WTC11 (cell line): ENCODE data around the gene MYL11.

Experiments
- ELF4 ChIP-seq: sonication (generic); formaldehyde crosslinking; IDR thresholded peaks from 2 replicates; pipeline ENCODE4 v1.8.1; 2022; ENCODE audit warnings: low read depth, mild to moderate bottlenecking, moderate library complexity, missing genetic modification reagents
- ETV6 ChIP-seq: sonication (generic); formaldehyde crosslinking; IDR thresholded peaks from 2 replicates; pipeline ENCODE4 v1.8.1; 2022; ENCODE audit warnings: mild to moderate bottlenecking, missing genetic modification reagents
- GABPB1 ChIP-seq: sonication (generic); formaldehyde crosslinking; IDR thresholded peaks from 2 replicates; pipeline ENCODE4 v1.8.1; 2023; ENCODE audit warnings: mild to moderate bottlenecking, missing genetic modification reagents
- IRF2 ChIP-seq: sonication (generic); formaldehyde crosslinking; IDR thresholded peaks from 2 replicates; pipeline ENCODE4 v1.8.0; 2022; ENCODE audit warnings: low read depth, missing genetic modification reagents, borderline replicate concordance
- NFE2L1 ChIP-seq: sonication (generic); formaldehyde crosslinking; IDR thresholded peaks from 2 replicates; pipeline ENCODE4 v1.8.1; 2023; ENCODE audit warnings: missing genetic modification reagents
- SMAD3 ChIP-seq: sonication (generic); formaldehyde crosslinking; IDR thresholded peaks from 2 replicates; pipeline ENCODE4 v1.8.0; 2022; ENCODE audit warnings: missing genetic modification reagents, mild to moderate bottlenecking, borderline replicate concordance
- SP1 ChIP-seq: sonication (generic); formaldehyde crosslinking; conservative IDR thresholded peaks from 2 replicates; pipeline ENCODE4 v1.8.1; 2022; ENCODE audit warnings: missing genetic modification reagents
- TEAD4 ChIP-seq: sonication (generic); formaldehyde crosslinking; IDR thresholded peaks from 2 replicates; pipeline ENCODE4 v1.8.0; 2022; ENCODE audit warnings: mild to moderate bottlenecking, missing genetic modification reagents
- ZNF263 ChIP-seq: sonication (generic); formaldehyde crosslinking; IDR thresholded peaks from 2 replicates; pipeline ENCODE4 v1.8.1; 2022; ENCODE audit warnings: low read depth, mild to moderate bottlenecking, moderate library complexity, missing genetic modification reagents
- ZNF423 ChIP-seq: fragments of 250-450 bp; sonication (Bioruptor Pico); IDR thresholded peaks from 2 replicates; pipeline ENCODE4 v2.1.2; 2022; ENCODE audit warnings: mild to moderate bottlenecking, moderate library complexity
- TF ChIP-seq, protein P1 (sequence below): fragments of 200-600 bp; IDR thresholded peaks from 2 replicates; pipeline ENCODE4 v1.8.0; 2022; ENCODE audit warnings: antibody characterized with exemption
- TF ChIP-seq, protein P2 (sequence below): sonication (generic); formaldehyde crosslinking; IDR thresholded peaks from 2 replicates; pipeline ENCODE4 v1.8.1; 2022; ENCODE audit warnings: low read depth, missing genetic modification reagents, borderline replicate concordance
- TF ChIP-seq, protein P3 (sequence below): sonication (generic); formaldehyde crosslinking; IDR thresholded peaks from 2 replicates; pipeline ENCODE4 v1.8.0; 2022; ENCODE audit warnings: mild to moderate bottlenecking, missing genetic modification reagents

DNA sequence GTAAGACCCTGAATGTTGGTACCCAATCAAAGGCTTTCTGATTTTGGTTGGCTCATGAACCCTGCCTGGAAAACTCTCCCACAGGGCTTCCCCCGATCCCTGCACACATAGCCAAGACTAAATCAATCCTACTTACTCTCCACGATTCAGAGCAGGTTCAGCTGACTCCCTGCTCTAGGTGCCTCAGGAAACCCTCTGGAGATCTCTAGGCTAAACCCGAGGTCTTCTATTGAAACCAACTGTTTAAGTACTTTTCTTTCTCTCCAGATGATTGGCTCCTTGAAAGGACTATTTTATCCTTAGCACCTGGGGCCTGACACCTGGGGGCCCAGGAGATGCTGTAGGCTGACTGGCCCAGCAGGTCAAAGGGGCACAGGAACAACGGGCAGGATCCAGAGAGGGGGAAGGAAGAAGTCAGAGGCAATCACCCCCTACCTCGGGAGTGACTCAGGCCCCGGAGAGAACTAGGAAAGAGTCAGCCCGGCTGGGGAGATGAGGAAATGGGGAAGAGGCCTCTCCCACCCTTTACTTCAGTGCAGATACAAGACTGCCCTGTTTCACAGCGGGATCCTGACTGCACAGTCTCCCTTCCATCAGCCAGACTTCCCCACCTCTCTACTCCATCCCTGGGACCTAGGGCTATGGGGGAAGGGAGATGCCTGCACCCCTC is 6.3 kb upstream of the MYL11 start:
- TF ChIP-seq, protein P1, sequence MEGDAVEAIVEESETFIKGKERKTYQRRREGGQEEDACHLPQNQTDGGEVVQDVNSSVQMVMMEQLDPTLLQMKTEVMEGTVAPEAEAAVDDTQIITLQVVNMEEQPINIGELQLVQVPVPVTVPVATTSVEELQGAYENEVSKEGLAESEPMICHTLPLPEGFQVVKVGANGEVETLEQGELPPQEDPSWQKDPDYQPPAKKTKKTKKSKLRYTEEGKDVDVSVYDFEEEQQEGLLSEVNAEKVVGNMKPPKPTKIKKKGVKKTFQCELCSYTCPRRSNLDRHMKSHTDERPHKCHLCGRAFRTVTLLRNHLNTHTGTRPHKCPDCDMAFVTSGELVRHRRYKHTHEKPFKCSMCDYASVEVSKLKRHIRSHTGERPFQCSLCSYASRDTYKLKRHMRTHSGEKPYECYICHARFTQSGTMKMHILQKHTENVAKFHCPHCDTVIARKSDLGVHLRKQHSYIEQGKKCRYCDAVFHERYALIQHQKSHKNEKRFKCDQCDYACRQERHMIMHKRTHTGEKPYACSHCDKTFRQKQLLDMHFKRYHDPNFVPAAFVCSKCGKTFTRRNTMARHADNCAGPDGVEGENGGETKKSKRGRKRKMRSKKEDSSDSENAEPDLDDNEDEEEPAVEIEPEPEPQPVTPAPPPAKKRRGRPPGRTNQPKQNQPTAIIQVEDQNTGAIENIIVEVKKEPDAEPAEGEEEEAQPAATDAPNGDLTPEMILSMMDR, result no peak
- TF ChIP-seq ETV6 (CRISPR knock-in tag), result no peak
- no peak for TF ChIP-seq IRF2 (CRISPR knock-in tag)
- TF ChIP-seq ZNF423 (CRISPR knock-in tag), result no peak
- TF ChIP-seq, protein P2, sequence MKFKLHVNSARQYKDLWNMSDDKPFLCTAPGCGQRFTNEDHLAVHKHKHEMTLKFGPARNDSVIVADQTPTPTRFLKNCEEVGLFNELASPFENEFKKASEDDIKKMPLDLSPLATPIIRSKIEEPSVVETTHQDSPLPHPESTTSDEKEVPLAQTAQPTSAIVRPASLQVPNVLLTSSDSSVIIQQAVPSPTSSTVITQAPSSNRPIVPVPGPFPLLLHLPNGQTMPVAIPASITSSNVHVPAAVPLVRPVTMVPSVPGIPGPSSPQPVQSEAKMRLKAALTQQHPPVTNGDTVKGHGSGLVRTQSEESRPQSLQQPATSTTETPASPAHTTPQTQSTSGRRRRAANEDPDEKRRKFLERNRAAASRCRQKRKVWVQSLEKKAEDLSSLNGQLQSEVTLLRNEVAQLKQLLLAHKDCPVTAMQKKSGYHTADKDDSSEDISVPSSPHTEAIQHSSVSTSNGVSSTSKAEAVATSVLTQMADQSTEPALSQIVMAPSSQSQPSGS (CRISPR knock-in tag), result no peak
- TF ChIP-seq GABPB1 (CRISPR knock-in tag), result no peak
- TF ChIP-seq SP1 (CRISPR knock-in tag), result no peak
- no peak for TF ChIP-seq ELF4 (CRISPR knock-in tag)
- TF ChIP-seq ZNF263 (CRISPR knock-in tag), result no peak
- no peak for TF ChIP-seq SMAD3 (CRISPR knock-in tag)
- TF ChIP-seq NFE2L1 (CRISPR knock-in tag), result no peak
- no peak for TF ChIP-seq TEAD4 (CRISPR knock-in tag)
- TF ChIP-seq, protein P3, sequence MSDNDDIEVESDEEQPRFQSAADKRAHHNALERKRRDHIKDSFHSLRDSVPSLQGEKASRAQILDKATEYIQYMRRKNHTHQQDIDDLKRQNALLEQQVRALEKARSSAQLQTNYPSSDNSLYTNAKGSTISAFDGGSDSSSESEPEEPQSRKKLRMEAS (CRISPR knock-in tag), result no peak
